Inferior parietal cortex (tissue), 1 donor: Measurements from ENCODE around the gene IL22RA1.

ENCODE experiments used
- DNase-seq: peaks from one replicate; pipeline ENCODE4 v3.0.0-alpha.2; 2016; ENCODE audit errors: extremely low spot score

IL22RA1 gene

DNA sequence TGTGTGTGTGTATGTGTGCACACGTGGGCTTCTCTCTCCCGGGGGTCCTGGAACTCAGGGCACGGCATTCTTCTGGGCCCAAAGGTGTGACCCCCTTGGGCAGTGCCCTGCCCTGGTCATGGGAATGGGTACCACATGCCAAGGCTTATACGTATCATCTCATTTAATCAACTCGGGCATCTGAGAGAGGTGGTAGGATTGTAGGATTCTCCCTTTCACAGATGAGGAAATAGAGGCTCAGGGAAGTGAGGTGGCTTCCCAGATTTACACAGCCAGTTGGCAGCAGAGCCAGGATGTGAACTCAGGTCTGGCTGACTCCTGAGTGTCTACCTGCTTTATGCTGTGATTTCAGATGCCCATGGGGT lies 46.2 kb downstream of the IL22RA1 start:
- no peak for DNase-seq

DNA sequence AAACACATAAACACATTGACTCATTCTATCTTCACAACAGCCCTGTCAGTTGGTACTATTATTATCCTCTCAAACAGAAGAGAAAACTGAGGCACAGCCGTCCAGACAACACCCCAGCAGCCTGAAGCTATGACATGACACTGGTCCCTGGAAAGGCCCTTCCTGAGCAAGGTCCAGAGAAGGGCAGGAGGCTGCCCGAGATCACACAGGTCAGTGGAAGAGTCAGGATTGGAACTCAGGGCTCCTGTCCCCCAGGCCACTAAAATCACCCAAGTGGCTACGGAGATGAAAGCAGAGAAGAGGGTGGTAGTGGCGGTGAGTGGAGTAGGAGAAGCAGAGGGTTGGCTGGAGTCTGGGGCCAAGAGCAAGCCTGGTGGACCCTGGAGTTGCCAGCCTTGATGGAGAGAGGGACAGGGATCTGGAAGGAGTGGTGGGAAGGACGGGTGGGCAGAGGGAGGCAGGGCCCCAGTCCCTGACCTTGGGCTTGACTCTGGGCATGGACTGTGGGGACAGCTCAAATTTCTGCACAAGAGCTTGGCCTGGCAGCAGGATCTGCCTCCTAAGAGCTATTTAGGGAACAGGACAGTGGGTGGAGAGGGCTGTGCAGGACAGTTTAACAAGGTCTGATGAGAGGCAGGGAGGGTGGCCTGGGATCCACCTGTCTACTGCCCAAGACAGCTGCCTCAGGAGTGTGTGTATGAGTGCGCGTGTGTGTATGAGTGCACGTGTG lies 46.8 kb downstream of the IL22RA1 start:
- no peak for DNase-seq

DNA sequence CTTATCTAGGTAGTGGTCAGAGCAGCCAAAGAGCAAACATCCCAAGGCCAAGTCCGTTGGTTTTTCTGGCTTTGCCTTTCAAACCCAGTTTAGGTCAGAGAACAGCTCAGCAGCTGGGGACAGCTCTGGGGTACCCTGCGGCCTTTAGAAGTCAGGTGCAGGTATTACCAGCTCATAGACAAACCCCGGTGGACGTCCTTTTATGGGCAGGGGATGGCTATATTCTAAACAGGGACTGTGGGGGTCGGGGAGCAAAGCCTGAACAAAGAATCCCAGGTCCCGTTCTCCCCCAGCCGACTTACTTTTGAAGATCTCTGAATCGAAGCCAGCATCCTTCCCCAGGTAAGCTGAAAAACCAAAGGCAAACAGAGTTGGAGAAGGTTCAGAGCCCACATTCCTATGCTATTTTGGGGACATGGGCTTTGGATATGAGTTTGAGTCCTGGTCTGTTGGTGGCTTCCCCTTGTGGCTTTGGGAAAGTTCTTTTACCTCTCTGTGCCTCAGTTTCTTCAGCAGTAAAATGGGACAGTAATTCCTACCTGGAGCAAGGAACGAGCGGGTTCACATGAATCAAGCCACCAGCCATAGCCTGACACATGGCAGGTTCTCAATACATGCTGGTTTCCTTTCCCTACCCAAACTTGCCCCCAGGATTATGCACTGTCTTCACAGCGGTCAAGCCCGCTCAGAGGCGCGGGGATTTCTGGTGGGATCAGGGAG lies 47.6 kb downstream of the IL22RA1 start:
- no peak for DNase-seq

DNA sequence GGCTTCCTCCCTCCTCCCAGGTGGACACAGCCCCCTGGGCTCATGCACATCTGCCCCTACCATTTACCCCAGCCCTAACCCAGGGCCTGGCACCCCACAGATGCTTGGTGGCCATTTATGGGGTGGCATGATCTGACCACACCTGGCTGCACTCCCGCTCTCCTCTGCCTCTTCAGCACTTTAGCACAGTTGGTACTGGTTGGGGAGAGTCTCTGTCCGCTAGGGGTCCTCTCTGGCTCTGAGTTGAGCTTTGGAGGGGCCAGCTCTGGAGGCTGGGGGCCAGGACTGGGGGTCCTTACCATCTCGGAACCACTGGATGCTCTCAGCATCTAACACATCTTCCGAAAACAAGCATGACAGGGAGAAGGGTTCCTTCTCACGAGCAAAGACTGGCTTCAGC lies 48.4 kb downstream of the IL22RA1 start:
- no peak for DNase-seq

DNA sequence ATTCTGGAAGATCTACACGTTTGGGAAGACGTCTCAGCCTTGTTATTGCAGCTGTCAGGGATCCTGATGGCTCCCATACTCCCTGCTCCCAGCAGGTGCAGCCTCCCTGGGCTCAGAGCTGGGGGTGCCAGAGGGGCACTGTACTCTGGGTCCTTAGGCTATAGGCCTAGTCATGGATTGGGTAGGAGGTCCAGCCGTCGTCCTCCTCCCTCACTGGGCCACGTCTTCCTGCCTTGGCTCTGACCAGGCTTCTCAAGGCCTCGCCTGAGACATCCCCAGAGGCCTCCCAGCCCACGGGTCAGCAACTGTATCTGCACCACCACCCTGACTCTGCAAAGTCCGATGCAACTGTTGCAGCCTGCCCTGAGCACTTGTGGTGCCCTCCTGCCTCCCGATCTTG lies 49.2 kb downstream of the IL22RA1 start:
- no peak for DNase-seq

DNA sequence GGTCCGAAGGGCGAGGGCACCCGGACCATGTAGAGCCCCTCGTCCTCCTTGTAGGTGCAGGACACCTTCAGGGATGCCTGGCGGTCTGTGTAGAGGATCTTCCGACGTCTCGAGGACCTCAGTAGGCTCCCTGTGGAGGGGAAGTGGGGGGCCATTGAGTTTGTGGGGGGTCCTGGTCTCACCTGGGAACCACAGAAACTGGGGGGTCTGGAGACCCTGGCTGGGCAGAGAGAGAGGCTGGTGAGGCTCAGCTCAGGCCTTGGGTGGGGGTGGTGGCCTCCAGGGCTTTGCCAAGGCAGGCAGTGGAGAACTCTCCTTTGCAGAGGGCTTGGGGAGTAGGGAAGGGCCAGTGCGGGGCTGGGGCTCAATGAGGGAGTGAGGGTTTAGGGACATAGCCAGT lies 50.0 kb downstream of the IL22RA1 start:
- DNase-seq: no peak

DNA sequence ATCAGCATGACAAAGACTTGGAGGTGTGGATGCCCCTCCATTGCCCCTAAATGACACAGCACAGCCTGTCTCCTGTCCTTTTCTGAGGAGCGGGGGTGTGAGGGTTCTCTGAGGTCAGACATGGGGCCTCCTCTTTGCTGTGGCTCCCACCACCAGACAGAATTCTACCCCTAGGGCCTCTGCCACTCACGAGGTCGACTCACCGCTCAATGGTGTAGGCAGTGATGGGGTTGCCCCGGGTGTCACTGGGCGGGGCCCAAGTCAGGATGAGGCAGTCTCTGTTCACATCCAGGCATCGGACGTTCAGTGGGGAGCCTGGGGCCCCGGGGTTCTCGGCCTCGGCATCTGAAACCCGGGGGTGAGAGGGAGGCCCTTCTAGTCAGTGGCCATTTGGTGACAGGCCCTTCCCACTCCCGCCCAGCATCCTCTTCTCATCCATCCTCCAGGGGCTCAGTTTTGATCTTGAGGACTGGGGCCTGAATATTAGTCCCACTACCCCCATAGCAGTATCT lies 50.9 kb downstream of the IL22RA1 start:
- no peak for DNase-seq

DNA sequence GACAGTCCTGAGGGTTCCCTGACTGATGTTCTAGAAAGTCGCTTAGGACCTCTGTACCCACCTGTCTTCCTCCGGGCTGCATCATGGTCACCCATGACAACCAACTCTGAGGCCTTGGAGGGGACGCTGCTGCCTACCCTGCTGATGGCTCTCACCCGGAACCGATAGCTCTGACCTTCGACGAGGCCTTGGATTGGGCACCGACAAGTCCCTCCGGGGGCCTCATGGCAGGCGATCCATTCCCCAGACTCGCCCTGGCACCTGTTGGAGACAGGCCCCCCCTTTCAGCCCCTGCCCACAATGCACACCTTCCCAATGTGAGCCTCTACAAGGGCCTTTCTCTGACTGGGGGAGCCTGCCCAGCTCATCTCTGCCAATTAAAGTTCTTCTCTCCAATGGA lies 52.2 kb downstream of the IL22RA1 start:
- no peak for DNase-seq

DNA sequence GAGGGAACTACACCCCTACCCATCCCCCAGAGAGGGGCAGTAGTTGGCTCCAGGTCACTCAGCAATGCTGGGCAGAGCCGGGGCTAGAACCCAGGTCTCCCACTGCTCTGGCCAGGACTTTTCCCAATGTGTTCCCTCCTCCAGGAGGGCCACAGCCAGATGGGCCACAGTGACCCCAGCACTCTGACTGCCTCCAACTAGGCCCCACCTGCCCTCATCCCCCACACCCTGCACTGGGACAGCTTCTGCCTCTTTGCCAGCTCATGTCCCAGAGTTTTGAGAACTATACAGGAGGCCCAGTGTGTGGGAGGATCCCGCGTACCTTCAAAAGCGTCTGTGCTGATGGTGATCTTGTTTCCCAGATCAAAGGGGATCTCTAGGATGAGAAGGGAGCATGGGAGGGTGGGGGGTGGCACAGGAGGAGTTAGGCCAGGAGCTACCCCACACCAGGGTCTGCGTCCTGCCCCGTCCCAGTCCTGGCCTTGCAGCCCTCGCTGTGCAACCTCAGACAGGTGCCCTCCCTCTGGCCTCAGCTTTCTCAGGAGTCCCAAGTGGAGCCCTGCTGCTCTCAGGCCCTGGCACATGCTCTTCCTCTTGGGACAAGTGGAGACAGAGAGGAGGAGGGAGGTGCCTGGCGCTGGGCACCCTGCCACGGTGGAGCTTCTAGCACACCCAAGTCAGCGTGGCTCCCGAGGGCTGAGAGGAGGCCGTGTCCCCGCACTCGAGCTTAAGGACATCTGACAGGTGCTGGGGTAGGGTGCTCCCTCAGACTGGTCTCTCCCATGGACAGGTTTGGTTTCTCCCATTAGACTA lies 53.0 kb downstream of the IL22RA1 start:
- DNase-seq: no peak

DNA sequence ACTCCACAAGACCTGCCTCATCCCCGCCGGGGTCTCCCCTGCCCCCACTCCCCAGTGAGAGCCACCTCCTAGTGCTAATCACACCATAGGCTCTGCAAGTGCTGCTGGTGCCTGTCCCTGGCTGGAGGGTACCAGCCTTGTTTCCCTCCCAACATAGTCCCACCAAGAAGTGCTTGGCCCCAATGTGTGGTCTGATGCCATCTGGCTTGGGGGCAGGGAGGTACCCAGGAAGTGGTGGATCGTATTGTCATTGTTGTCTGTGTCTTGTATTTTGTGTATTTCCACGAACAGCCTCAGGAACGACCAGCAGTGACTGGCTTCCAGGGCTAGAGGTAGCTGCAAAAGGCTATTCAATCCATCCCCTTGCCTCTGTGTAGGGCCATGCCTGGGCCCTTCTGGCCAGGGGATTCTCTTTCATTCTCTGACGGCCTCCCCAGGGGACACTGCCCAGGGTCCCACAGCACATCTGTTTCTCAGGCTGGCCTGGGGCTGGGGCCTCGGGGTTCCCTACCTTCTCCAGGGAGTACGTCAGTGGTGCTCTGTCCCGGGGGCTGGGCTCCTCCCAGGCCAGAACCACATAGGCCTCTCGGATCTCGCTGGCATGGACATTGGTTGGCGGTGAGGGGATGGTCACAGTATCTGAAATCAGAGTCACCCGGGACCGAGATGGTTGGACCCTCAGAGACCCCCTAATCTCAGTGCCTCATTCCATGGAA lies 53.8 kb downstream of the IL22RA1 start:
- DNase-seq: no peak

DNA sequence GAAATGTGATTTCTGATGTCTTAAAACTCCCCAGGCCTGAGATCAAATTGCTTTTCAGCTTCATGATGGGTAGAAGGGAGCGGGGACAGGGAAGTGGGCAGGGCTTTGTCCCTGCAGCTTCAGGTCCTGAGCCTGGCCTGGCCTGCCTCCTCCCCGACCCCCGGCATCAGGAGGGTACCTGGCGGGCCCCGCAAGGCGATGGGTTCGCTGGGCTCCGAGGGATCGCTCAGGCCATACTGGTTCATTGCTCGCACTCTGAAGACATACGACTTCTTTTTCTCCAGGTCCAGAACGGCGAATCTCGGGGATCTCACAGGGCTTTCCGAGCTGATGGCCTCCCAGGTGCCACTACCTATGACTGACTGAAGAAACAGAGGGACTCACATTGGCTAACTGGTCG lies 56.5 kb downstream of the IL22RA1 start:
- DNase-seq: no peak

DNA sequence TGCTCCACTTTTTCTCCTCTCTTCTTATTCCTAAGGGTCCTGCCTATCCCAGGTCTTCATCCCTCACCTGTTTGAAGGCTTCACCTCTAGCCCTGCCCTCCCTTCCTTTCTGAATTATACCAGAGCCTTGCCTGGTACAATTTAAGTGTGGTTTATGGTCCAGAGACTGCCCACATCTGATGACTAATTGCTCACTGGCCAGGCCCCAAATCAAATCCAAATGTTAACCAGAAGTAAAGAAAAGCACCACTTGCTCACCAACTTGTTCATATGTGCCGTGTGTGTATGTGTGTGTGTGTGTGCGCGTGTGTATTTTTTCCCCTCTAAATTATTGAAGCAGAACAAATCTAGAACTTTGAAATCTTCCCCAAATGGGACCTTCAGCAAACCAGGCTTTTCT lies 57.4 kb downstream of the IL22RA1 start:
- DNase-seq: no peak

DNA sequence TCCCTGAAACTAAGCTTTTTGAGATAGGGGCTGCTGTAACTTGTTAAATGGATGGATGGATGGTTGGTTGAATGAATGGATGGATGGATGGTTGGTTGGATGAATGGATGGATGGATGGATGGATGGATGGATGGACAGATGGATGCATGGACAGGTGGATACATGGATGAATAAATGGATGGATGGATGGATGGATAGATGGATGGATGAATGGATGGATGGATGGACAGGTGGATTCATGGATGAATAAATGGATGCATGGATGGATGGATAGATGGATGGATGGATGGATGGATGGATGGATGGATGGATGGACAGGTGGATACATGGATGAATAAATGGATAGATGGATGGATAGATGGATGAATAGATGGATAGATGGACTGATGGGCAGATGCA lies 57.9 kb downstream of the IL22RA1 start:
- DNase-seq: no peak

DNA sequence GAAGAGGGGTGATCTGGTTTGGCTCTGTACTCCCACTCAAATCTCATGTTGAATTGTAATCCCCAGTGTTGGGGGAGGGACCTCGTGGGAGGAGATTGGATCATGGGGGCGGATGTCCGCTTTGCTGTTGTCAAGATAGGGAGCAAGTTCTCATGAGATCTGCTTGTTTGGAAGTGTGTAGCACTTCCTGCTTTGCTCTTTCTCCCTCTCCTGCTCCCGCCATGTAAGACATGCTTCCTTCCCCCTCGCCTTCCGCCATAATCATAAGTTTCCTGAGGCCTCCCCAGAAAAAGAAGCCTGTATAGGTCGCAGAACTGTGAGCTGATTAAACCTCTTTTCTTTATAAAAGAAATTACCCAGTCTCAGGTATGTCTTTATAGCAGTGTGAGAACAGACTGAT lies 58.9 kb downstream of the IL22RA1 start:
- DNase-seq: no peak

DNA sequence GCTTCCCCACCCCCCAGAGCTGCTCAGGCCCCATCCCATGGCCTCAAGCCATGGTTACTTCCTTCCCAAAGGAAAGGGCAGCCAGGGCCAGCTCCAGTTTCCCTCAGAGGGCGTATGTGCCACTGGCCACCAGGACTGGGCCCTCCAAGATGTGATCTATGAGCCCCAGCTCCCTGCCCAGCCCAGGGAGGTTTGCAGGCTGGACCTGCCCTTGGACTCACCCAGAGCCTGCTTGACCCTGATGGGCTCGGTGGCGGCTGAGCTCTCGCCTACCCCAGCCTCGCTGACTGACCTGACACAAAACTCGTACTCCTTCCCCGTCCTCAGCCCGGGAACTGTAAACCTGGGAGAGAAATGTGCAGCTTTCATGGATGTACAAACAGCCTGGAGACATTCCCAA lies 60.6 kb downstream of the IL22RA1 start:
- DNase-seq: no peak

DNA sequence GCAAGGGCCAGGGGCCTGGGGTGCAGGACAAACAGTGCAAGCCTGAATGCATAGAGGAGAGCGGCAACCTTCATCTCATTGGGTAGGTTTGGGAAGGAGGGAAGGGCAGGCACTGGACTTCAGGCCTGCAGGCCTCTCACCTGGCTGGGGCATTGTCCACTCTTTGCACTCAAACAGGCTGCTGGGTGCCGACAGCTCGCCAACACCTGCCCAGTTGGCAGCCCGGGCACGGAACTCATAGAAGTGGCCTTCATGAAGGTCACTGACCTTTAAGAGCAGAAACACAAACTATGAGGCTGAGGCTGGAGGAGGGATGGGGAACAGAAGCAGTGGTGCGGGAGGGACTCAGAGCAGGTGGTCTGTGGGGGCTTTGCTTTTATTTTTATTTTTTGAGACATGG lies 61.8 kb downstream of the IL22RA1 start:
- DNase-seq: no peak

DNA sequence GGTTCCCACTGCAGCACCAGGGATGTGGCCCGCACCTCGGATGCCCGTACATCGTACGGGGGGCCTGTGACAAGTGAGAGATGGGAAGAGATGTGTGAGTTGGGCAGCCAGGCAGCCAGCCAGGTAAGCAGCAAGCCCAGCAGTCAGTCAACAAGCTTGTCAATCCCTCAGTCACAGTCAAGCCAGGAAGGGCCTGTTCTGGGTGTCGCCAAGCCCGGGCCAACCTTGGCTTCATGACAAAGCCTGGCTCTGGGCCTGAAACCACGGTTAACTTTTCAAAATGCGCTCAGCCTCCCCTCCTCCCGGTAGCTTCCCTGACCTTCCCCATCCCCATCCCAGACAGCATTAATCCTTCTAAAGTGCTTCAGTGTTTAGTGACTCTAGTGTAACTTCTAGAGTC lies 62.8 kb downstream of the IL22RA1 start:
- DNase-seq: no peak

DNA sequence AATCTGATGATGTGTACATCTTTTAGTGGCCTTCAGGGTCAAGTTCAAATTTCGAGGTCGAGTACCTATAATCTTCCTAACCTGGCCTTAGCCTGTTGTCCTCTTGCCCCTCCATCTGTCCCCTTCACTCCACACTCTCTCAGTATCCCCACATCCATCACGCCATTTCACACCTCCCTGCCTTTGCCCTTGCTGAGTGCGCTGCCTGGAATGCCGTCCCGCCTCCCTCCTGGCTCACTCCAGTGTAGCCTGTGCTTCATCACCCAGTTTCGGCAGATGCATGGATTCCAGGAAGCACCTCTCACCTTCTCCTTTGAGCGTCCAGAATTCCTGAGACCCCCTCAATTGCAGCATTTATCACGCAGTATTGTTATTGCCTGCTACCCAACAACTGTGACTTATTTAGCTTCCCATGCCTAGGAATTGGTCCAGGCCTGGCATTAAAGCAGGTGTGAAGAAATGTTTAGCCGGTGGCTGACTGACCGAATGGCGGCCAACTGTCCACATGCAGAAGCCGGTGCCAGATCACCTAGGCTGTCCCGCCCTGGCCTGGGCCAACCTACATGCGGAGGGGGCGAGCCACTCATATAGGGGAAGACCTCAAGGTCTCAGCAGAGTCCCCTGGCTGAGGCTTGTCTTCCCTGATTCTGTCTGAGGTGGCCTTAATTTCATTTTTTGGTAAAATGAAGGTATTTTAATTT lies 65.5 kb downstream of the IL22RA1 start:
- DNase-seq: no peak

DNA sequence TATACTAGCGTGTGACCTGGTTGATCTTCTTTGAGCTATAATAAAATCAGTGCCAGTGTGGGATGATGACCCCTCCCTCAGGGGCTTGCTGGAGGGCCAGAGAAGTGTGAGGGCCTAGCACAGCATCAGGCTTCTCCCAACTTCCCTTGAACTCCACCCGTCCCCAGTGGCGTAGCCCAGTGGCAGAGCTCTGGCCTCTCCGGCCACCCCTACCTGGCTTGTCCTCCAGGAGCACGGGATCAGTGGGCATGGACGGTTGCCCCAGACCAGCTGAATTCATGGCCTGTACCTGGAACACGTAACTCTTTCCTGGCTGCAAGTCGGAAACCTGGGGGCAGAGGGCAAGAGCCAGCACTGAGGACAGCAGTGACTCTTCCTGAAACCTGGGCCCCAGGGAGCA lies 67.0 kb downstream of the IL22RA1 start:
- no peak for DNase-seq

DNA sequence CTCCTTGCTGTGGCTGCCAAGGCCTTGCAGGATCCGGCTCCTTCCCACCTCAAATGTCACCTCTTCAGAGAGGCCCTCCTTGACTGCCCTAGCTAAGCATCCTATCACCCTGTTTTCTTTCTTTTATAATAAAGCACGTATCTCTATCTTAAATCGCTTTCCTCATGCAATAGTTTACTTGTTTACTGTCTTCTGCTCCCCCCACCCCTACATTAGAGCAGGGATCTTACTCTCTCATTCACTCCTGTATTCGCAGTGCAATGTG lies 67.4 kb downstream of the IL22RA1 start:
- DNase-seq: no peak

DNA sequence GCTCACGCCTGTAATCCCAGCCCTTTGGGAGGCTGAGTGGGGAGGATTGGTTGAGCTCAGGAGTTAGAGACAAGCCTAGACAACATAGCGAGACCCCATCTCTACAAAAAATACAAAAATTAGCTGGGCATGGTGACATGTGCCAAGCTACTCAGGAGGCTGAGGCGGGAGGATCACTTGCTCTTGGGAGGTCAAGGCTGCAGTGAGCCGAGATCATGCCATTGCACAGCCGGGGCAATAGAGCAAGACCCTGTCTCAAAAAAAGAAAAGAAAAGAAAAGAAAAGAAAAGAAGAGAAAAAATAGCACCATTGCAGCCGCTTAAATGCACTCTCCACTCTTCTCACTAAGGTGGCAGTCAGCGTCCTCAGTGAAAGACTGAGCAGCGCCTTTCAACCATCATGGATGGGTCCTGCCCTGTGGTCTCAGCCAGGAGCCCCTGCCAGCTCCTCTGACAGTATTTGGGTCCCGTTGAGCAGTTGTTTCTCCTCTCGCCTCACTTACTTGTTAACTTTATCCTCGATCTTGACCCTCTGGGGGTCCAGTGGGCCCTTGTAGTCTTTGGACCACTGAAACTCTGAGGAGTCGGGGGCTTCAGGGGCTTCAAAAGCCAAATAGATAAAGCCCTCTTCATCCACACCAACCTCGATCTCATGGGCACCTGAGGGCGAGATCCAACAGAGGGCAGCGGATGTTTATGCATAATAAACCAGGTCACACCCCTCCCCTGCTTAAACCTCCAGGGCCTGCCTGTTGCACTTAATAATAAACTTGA lies 67.9 kb downstream of the IL22RA1 start:
- DNase-seq: no peak
